Stimulated activated CD4-positive, alpha-beta T cell treated with anti-CD3 and anti-CD28 coated beads, Interleukin-12 subunit alpha, Interleukin-12 subunit beta, amount 100 ng/mL, for 24 hours (primary cell): Measurements from ENCODE around the gene HTR3C.
"Not testable (repeated sequence)": the region's sequence is repeated elsewhere in the genome, so short reads cannot be mapped to it uniquely, and the experiment has no call there.

Source experiments
- DNase-seq, 2 experiments: peaks; one replicate each; pipeline ENCODE4 v3.0.0-alpha.2; 2020; ENCODE audit warnings: low read depth in 2 of 2

Gene HTR3C, protein sequence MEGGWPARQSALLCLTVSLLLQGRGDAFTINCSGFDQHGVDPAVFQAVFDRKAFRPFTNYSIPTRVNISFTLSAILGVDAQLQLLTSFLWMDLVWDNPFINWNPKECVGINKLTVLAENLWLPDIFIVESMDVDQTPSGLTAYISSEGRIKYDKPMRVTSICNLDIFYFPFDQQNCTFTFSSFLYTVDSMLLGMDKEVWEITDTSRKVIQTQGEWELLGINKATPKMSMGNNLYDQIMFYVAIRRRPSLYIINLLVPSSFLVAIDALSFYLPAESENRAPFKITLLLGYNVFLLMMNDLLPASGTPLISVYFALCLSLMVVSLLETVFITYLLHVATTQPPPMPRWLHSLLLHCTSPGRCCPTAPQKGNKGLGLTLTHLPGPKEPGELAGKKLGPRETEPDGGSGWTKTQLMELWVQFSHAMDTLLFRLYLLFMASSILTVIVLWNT

DNA sequence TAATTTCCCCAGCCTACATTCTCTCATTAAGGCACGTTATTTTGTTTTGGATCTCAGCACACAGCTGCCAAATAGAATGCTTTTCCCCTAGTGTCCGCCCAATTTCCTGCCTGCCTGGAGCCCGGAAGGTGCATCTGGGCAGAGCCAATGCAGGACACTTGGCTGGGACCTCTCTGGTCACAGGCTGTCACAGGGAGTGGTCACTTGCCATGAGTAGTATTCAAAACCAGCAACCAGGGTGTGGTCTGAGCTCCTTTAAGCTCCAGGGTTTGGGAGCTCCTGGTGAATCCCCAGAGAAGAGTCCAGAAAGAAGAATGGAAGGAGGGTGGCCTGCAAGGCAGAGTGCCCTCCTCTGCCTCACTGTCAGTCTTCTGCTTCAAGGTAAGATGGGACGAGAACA is at the start of gene HTR3C:
Gene HTR3C (plus strand): TSS at position 281 of the 400 bp plus-strand sequence. CDS start 34 bp downstream, at position 315.
- no peak for DNase-seq

DNA sequence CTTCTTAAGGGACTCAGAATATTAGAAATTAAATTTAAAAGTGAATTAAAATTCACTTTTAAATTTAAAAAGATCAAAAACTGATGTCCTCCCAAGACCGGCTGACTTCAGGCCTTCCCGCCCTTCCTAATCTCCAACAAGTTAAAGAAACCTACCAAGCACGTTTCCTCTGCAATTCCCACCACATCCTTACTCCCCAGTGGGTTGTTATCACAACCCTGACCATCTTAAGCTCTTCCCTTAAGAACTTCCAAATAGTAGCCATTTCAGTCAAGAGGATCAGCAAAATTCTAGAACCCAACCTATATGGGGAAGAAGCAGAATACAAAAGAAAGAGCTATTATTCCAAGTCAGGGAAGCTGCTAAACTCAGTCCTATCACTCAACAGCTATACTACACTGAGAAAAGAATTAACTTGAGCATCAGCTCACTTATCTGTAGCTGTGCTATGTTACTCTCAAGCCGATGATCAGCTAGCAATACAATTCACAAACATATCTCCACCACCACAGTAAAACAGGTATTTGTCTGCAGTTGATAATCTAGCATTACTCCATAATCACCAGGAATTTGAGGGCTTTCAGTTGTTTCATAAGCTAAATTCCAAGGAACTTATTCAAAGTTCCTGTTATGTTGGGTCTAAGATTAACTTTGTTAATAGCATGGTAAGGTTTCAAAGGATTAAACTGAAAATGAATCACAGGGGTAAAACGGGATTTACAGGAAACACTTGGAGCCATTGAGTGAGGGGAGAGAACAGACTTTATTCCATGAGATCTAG is 49.5 kb upstream of the HTR3C start:
- DNase-seq: no peak

DNA sequence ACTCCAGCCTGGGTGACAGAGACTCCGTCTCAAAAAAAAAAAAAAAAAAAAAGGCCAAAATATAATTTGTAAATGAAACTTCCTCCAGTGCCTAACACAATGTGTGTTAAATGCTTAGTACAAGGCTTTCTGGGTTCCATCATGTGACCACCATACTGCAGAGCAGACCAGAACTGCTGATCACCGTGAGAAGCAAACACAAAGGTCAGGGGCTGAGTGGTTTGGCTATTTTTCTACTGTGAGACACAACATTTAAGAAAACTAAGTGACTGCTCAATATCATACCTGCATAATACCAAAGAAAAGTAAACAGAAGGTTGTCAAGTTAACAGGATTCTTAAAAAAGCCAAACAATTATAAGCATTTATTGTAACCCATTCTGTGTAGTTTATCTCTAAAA is 48.4 kb upstream of the HTR3C start:
- no peak for DNase-seq

DNA sequence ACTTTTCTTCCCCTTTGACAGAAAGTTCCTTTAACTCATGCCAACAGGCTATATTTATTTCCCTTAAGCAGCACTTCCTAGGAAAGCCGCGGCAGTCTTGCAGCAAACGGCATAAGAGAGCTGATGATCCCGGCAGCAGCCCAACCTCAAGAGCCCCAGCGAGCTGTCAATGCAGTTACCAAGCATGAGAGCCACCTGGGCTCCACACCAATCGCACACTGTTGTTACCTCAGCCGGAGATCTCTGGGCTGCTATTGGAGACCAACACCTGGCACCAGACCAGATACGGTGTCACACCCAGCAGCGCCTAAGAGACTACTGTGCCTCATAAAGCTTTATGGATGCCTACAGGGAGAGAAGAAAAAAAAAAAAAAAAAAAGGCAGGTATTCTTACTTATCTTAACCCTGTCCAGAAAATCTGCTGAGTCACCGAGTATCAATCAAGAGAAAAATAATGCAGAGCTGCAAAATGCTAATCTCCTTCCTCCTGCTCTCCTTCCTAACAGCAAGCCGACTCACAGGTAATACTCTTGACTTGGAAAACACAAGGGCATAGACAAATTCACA is 46.8 kb upstream of the HTR3C start:
- DNase-seq: no peak

DNA sequence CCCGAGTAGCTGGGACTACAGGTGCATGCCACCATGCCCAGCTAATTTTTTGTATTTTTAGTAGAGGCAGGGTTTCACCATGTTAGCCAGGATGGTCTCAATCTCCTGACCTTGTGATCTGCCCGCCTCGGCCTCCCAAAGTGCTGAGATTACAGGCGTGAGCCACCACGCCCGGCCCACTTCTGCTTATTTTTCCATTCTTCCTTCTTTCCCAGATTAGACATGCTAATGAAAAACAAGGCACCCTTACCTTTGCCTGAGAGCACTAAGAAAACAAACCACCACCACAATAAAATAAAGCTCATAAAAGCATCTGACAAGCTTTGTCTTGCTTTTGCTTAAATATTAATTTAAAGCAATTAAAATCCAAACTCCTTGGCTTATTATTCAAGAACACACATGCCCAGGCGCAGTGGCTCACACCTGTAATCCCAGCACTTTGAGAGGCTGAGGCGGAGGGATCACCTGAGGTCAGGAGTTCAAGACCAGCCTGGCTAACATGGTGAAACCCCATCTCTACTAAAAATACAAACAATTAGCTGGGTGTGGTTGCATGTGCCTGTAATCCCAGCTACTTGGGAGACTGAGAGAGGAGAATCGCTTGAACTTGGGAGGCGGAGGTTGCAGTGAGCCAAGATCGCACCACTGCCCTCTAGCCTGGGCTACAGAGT is 45.6 kb upstream of the HTR3C start:
- not testable (repeated sequence) for DNase-seq

DNA sequence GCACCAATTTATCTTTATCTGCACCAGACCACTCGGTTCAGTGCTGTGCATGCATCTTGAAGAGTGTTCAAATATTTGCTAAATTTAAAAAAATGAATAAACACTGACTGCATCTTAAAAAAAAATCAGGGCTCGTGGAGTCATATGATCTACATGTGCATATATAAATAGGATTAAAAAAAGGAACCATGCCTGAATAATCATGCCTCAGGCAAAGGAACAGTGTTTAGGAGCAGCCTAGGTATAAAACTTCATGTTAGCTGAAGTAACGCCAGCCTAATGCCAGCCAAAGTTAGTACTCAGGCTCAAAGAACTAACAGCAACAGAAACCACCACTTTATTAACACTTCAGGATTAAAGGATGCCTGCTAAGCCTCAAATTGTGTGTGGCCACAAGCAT is 44.7 kb upstream of the HTR3C start:
- no peak for DNase-seq

DNA sequence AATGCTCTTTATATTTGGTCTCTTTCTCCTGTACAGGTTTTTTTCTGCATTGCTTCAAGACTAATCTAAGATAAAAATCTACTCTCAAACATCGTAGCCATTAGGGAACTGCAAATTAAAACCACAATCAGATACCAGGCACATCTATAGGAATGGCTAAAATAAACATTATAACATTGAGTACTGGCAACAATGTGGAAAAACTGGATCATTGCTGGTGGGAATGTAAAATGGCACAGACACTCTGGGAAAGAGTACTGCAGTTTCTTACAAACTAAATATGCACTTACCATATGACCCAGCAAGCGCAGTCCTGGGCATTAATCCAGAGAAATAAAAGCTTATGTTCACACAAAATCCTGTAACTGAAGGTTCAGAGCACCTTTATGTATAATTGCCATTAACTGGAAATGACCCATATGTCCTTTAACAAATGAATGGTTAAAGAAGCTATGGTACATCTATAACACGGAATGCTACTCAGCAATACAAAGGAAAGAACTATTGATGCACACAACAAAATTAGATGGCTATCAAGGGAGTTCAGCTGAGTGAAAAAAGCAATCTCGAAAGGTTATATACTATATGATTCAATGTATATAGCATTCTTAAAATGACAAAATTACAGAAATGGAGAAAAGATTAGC is 41.5 kb upstream of the HTR3C start:
- no peak for DNase-seq

DNA sequence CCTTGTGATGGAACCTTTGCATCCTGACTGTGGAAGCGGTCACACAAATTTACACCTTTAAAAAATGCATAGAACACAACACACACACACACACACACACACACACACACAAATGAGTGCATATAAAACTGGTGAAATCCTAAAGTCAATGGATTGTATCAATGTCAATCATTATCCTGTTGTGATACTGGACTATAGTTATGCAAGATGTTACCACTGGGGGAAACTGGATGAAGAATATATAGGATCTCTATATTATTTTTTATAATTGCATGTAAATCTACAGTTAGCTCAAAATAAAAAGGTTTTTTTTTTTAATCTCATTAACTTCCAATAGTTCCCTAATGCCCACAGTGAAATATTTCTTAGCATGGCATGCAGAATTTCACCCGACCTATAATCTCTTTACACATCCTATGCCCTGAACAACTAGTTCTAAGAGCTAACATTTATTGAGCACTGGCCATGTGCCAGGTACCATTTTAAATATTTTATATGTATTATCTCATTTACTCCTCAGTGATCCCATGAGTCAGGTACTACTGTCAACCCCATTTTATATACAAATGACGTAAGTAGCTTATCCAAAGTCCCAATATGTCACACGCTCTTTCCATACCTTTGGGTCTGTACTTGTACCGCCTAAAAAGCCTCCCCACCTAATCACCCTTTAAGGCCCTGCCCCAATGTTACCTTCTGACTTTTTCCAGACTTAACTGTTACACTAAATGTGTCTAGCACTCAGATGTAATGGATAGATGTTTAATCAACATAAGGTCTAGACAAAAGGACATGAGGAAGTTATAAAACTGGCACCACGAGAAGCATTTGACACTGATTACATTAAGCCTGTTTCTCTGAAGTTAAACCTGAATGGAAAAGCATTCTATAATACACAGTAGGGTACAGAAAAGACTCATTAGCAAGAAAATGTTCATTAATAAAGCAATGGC is 40.6 kb upstream of the HTR3C start:
- DNase-seq: no peak

DNA sequence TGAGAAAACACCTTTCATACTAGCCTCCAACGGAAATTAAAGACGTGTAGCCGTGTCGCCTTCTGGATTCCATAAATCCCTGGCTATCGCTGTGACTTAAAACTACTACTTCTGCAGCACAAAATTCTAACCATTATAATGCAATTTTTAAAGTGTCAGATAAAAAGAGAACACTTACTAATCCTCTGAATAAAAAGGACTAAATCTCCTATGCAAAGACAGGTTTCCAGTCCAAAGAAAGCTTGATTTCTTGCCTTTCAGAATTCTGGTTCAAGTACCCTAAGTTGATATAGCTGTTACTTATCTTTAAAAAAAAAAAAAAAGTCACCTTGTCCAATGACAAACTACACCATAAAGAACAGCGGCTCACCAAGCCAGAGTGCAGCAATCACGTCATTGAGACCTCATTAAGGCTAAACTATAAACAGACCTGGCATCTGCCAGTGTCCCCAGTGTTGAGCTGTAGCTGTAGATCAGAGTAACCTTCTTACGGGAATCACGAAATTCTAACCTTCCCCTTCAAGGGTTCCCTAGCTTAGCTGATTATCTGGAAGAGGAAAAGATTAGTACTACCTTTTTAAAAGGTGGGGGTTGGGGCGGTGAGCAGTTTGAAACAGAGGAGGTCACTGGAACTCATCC is 37.3 kb upstream of the HTR3C start:
- DNase-seq: no peak

DNA sequence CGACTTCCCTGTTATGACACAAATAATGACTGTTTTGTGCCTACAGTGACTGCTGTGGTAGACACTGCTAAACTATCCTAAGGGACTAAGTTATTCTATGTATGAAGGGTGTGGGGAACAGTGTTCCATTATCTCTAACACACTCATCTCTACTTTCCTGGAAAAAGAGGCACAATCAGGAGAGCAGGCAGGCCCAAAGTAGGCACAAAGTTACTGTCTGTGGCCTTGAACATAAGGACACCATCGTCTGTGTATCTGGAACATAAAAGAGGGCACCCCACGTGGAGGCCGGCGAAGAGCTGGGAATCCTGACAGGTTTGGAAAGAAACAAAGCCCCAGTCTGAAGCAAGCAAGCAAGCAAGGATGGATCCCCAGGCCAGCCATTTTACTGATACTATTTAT is 36.7 kb upstream of the HTR3C start:
- no peak for DNase-seq

DNA sequence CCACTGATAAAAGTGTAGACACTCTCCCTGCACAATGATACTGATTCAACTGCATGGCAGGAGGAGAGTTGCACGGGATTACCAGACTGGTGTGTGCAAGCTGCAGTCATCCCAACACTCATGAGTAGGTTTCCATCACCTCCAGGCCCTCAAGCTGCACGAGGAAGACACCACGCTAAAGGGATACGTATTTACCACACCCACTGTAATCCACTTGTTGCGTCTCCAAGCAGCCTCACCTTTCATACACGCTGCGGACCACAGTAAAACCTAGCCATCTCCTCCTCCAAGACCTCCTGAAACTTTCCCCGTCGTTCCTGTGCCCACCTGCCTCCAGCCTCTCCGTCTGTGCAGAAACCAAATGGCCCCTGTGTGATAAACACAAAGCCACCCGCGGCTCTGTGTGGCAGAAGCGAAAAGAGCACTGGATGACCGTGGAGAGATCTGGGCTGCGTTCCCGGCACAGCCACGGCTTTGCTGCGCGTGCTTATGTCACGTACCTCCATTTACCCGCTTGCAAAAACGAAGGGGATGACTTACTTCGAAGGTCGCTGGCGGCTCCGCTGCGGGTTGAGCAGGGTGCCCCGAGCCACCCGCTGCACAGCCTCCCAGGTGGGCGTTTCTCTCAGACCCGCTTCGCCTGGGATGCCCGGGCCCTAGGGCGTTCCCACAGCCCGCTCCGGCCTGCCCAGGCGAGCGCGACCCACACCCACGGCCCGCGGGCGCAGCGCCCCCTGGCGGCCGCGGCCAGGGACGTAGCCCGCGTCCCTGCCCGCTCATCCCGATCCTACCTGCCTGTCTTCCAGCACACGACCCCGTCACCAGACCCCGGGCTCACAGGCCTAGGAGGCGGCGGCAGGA is 35.8 kb upstream of the HTR3C start:
- DNase-seq: peak; percentile 14 to 39

DNA sequence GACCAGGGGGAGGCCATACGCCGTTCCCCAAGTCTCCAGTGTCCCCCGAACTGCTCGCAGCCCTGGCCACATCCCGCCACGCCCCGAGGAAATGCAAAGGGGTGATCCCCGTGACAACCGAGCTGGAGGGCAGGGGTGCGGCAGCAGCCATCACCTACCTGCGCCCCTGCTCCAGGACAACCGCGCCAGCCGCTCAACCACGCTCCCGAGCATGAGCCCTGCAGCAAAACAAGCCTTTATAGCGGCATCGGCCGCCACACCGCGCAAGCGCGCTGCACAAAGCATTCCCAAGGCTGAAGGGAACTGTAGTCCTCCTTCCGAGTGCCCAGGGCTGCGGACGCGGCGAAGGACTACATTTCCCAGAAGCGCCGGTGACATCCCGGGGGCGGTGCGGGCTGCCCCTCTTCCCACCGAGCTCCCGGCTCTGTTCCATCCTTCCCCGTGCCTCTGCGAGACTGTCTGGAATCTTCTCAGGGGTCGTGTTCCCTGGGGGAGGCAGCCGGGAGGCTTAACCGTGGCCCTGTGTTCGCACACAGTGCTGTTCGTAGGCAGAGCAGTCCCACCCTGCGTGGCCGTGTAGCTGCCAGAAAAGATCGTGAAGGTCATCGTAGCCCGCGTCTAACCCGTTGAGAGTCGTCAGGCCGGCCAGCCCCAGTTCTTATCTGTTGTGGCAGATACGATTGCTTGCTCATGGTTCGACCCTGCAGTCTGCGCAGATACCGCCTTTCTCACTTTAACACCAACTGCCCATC is 35.0 kb upstream of the HTR3C start, which contains the start of gene ABCC5:
Gene ABCC5 (minus strand): TSS at position 213 of the 752 bp plus-strand sequence. CDS start 3,492 bp downstream, outside the sequence.
- DNase-seq: peak; percentile 71 to 78

DNA sequence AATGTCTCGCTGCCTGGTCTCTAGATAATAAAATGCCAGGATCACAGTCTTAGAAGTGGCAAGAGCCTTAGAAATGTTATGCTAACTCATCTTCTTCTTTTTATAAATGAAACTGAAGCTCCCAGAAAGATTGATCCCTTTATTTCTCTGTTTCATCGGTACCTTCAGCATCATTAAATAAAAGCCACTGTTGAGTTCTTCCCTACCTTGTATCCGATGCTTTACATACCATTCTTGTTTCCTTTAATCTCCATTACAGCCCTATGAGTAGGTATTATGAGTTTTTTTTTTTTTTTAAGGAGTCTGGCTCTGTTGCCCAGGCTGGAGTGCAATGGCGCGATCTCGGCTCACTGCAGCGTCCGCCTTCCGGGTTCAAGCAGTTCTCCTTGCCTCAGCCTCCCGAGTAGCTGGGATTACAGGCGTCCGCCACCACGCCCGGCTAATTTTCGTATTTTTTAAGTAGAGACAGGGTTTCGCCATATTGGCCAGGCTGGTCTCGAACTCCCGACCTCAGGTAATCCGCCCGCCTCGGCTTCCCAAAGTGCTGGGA is 34.3 kb upstream of the HTR3C start:
- no peak for DNase-seq

DNA sequence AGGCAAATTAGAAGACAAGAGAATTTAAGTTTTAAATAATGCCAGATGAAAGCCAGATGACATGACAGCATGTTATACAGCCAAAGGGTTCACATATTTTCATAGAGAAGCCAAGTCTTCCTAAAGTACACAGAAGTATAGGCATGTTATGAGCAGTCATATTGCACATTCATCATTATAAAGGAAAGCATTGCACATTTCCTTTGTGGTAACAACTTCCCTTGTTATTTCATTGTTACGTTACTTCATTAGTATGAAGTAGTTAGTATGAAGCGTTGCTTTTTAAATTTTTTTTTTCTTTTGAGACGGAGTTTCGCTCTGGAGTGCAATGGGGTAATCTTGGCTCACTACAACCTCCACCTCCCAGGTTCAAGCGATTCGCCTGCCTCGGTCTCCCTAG is 30.5 kb upstream of the HTR3C start:
- DNase-seq: no peak

DNA sequence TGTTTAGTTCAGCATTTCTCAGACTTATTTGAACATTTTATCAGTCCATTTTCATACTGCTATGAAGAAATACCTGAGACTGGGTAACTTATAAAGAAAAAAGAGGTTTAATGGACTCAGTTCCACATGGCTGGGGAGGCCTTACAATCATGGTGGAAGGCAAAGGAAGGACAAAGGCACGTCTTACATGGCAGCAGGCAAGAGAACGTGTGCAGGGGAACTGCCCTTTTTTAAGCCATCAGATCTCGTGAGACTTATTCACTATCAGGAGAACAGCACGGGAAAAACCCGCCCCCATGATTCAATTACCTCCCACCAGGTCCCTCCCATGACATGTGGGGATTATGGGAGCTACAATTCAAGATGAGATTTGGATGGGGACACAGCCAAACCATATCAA is 27.6 kb upstream of the HTR3C start:
- not testable (repeated sequence) for DNase-seq

DNA sequence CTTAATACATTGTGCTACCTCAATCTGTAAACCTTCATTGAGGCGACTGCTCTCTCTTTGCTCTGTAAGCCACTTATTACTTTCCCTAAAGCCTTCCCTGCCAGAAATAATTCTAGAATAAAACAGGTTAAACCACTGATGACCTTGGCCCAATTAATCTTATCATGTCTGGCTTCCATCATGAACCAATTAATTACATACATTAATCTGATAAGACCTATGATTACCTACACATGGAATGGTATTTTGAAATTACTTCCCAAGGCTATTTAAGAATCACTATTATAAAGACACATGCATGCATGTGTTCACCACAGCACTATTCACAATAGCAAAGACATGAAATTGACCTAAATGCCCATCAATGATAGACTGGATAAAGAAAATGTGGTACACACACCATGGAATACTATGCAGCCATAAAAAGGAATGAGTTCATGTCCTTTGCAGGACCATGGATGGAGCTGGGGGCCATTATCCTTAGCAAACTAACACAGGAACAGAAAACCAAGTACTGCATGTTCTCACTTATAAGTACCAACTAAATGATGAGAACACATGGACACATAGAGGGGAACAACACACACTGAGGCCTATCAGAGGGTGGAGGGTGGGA is 24.5 kb upstream of the HTR3C start:
- not testable (repeated sequence) for DNase-seq

DNA sequence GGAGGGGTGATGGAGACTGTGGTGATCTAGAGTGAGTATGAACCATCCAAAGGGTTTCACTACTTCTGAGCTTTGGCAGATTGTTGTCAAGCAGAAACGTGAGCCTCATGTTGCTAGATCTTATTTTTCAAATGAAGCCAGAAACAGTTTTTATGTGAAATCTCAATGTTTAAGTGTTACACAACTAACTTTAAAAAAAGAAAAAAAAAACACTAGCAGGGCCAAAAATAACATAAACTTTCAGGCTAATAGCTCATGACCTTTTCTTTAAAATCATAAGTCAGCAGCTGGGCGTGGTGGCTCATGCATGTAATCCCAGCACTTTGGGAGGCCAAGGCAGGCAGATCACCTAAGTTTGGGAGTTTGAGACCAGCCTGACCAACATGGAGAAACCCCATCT is 23.4 kb upstream of the HTR3C start:
- DNase-seq: no peak
